ENCODE data around the gene HIGD1C.
"Not testable (repeated sequence)": the region's sequence is repeated elsewhere in the genome, so short reads cannot be mapped to it uniquely, and the experiment has no call there.

The HIGD1C gene

GRCh38 chr12:51011955-51012354 is 59.6 kb downstream of the HIGD1C start:
- H3K27ac ChIP-seq: no peak overlapping the region
- TF ChIP-seq CTCF (IDR thresholded peaks at IDR 0.05): no peak
- TF ChIP-seq ZFX (IDR thresholded peaks at IDR 0.05; ENCODE audit: borderline replicate concordance): no peak

DNA sequence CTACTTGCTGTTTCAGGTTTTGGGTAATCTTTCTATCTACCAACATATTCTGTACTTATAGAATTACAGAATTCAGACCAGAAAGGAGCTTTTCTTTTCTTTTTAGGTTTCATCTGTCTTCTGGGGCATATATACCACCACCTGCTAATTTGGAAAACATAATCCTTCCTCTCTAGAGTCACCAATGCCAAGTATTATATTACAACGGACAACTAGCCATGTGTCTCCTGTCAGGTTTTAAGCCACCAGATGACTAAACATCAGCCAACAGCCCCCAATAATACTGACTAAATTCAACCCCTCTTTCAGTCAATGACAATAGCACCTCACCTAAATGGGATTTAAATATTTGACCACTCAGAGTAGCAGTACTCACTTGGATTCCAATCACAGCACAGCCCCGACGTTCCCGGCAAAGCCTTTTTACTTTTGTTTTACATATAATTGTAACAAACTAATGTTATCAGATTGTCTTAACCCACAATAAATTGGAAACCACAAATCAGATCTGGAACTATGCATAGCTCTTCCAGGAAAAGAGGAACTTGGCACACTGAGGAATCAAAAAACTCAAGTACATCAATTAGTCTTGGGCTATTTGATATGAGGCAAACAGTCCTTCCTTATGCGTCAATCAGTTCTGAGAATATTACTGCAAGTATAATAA is 60.4 kb downstream of the HIGD1C start:
- H3K27ac ChIP-seq: no peak overlapping the region
- TF ChIP-seq CTCF (IDR thresholded peaks at IDR 0.05) (no peak), ZFX (IDR thresholded peaks at IDR 0.05; ENCODE audit: borderline replicate concordance) (no peak)

DNA sequence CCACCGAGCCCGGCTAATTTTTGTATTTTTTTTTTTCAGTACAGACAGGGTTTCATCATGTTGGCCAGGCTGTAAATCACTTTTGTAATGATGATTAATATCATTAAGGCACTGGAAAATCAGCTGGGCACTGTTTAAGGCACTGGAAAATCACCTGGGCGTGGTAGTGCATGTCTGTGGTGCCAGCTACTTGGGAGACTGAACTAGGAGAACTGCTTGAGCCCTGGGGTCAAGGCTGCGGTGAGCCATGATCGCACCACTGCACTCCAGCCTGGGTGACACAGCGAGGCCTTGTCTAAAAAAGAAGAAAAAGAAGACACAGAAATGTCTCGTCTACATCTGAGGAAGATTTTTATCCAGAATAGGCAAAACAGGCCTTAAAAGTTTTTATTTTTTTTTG is 61.1 kb downstream of the HIGD1C start:
- no peak overlapping the region for H3K27ac ChIP-seq
- TF ChIP-seq CTCF (IDR thresholded peaks at IDR 0.05) (no peak), ZFX (IDR thresholded peaks at IDR 0.05; ENCODE audit: borderline replicate concordance) (no peak)

- H3K27ac ChIP-seq: not testable (repeated sequence)
These were observed 62.1 kb downstream of the HIGD1C start for GRCh38 chr12:51014467-51014866.

GRCh38 chr12:51017452-51017851 is 65.1 kb downstream of the HIGD1C start:
- no peak overlapping the region for H3K27ac ChIP-seq
- TF ChIP-seq CTCF (IDR thresholded peaks at IDR 0.05) (no peak), ZFX (IDR thresholded peaks at IDR 0.05; ENCODE audit: borderline replicate concordance) (no peak)

DNA sequence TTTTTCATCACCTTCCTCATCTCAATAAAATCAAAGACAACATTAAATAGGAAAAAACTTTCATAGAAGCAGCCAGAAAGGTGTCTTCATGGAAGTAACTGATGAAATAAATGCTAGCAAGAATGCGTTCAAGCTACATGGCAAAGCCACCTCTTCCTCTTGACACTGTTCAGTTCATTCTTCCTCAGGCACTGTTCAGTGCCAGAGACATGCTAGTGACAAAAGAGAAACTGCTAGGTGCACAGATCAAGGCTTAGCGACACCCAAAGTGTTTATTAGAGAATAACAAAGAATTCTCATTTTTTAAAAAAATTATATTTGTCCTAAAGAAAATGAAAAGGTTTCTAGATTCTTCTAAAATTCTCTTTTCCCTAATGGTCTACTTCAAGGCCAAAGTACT is 66.6 kb downstream of the HIGD1C start:
- no peak for TF ChIP-seq CTCF (IDR thresholded peaks at IDR 0.05)
- no peak for TF ChIP-seq ZFX (IDR thresholded peaks at IDR 0.05; ENCODE audit: borderline replicate concordance)
- H3K27ac ChIP-seq: no peak overlapping the region

DNA sequence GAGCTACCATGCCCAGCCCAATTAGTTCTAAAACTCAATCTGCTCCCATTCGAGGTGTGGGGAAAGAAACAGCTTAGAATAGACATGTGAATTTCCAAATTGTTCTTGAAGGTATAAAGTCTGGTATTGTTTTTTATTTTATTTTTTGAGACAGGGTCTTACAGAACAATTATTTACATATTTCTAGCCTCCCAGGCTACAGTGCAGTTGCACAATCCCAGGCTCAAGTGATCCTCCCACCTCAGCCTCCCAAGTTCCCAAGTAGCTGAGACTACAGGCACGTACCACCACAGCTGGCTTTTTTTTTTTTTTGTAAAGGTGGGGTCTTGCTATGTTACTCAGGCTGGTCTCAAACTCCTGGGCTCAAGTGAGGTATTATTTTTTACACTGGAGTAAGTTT is 67.6 kb downstream of the HIGD1C start:
- no peak overlapping the region for H3K27ac ChIP-seq
- TF ChIP-seq CTCF (IDR thresholded peaks at IDR 0.05) (no peak), ZFX (IDR thresholded peaks at IDR 0.05; ENCODE audit: borderline replicate concordance) (no peak)
